Stimulated activated CD8-positive, alpha-beta memory T cell treated with anti-CD3 and anti-CD28 coated beads, Interleukin-15, amount 100 ng/mL, for 48 hours (primary cell): Measurements from ENCODE around the gene SLC6A11.
A peak's percentile ranks its signal among the peaks of the same experiment; 100 is the strongest.

Experiments used
- DNase-seq, 2 donors: peaks; one replicate each; pipeline ENCODE4 v3.0.0-alpha.2; 2020; ENCODE audit warnings: low read depth in 2 of 2

The SLC6A11 gene

GRCh38 chr3:10841100-10841499 lies 25.1 kb downstream of the SLC6A11 start:
- no peak for DNase-seq

- DNase-seq = no peak
Observed at GRCh38 chr3:10843378-10843777, 27.4 kb downstream of the SLC6A11 start.

- no peak for DNase-seq
Observed at GRCh38 chr3:10845001-10845761, 29.2 kb downstream of the SLC6A11 start.

GRCh38 chr3:10845839-10846656 lies 30.0 kb downstream of the SLC6A11 start:
- peak in 1 of 2 donors; percentile 2 for DNase-seq

GRCh38 chr3:10846657-10846975 lies 30.6 kb downstream of the SLC6A11 start:
- DNase-seq = no peak

- peak; percentile 11 to 25 for DNase-seq
Observed at GRCh38 chr3:10848261-10848660, 32.2 kb downstream of the SLC6A11 start.

GRCh38 chr3:10852066-10852808 lies 36.2 kb downstream of the SLC6A11 start:
- DNase-seq = no peak

GRCh38 chr3:10855083-10855870 lies 39.2 kb downstream of the SLC6A11 start:
- no peak for DNase-seq

- no peak for DNase-seq
Observed at GRCh38 chr3:10855871-10856662, 40.0 kb downstream of the SLC6A11 start.

- DNase-seq = no peak
Observed at GRCh38 chr3:10857235-10857634, 41.2 kb downstream of the SLC6A11 start.

GRCh38 chr3:10858091-10858490 lies 42.1 kb downstream of the SLC6A11 start:
- DNase-seq = no peak

GRCh38 chr3:10867384-10867783 lies 51.4 kb downstream of the SLC6A11 start:
- DNase-seq = no peak

- no peak for DNase-seq
Observed at GRCh38 chr3:10869460-10869859, 53.4 kb downstream of the SLC6A11 start.

- DNase-seq = no peak
Observed at GRCh38 chr3:10870296-10870695, 54.3 kb downstream of the SLC6A11 start.

GRCh38 chr3:10873415-10873814 lies 57.4 kb downstream of the SLC6A11 start:
- no peak for DNase-seq

- DNase-seq = no peak
Observed at GRCh38 chr3:10875914-10876313, 59.9 kb downstream of the SLC6A11 start.

- no peak for DNase-seq
Observed at GRCh38 chr3:10876661-10877060, 60.6 kb downstream of the SLC6A11 start.

- DNase-seq = no peak
Observed at GRCh38 chr3:10882851-10883250, 66.8 kb downstream of the SLC6A11 start.

- DNase-seq = no peak
Observed at GRCh38 chr3:10883478-10884234, 67.6 kb downstream of the SLC6A11 start.

GRCh38 chr3:10887015-10887414 lies 71.0 kb downstream of the SLC6A11 start:
- no peak for DNase-seq
